Smooth muscle cell (in vitro differentiated cells): ENCODE measurements around the gene SVOP. TPM values are rescaled to one million over a fixed set of nuclear protein-coding genes. Genes with fewer than 3 reads are reported as not detected.

ENCODE experiments used
- DNase-seq: peaks from one replicate; lab custom pipeline; 2025; ENCODE audit not compliant: unreplicated experiment; lab: John Stamatoyannopoulos, UW
- H2AFZ ChIP-seq: fragments of 200-600 bp; sonication (generic); 2 replicates; pipeline ENCODE4 v1.6.0; 2016; ENCODE audit warnings: antibody characterized with exemption, low read depth, mild to moderate bottlenecking
- H3F3A ChIP-seq: fragments of 200-600 bp; sonication (generic); 2 replicates; pipeline ENCODE4 v1.6.0; 2017; ENCODE audit warnings: antibody characterized with exemption, low read depth
- H3K27ac ChIP-seq: fragments of 200-600 bp; sonication (generic); 2 replicates; pipeline ENCODE4 v1.5.1; 2016; ENCODE audit warnings: low read depth, mild to moderate bottlenecking
- H3K27me3 ChIP-seq: fragments of 200-600 bp; sonication (generic); 2 replicates; pipeline ENCODE4 v1.6.1; 2016; ENCODE audit warnings: low read depth, mild to moderate bottlenecking
- H3K36me3 ChIP-seq: fragments of 200-600 bp; sonication (generic); 2 replicates; pipeline ENCODE4 v1.5.1; 2016; ENCODE audit warnings: low read depth
- H3K4me1 ChIP-seq: fragments of 200-600 bp; sonication (generic); 2 replicates; pipeline ENCODE4 v1.5.1; 2016; ENCODE audit warnings: low read depth
- H3K4me2 ChIP-seq: fragments of 200-600 bp; sonication (generic); 2 replicates; pipeline ENCODE4 v1.6.0; 2016; ENCODE audit warnings: mild to moderate bottlenecking
- H3K4me3 ChIP-seq: fragments of 200-600 bp; sonication (generic); 2 replicates; pipeline ENCODE4 v1.5.1; 2016; ENCODE audit warnings: mild to moderate bottlenecking
- H3K79me2 ChIP-seq: fragments of 200-600 bp; sonication (generic); 2 replicates; pipeline ENCODE4 v1.6.0; 2016; ENCODE audit warnings: low read depth, mild to moderate bottlenecking
- H3K9ac ChIP-seq: fragments of 200-600 bp; sonication (generic); 2 replicates; pipeline ENCODE4 v1.6.0; 2016; ENCODE audit warnings: low read depth
- H3K9me3 ChIP-seq: fragments of 200-600 bp; sonication (generic); replicated peaks from 2 replicates; pipeline ENCODE4 v1.5.1; 2016; ENCODE audit warnings: low read depth
- H4K20me1 ChIP-seq: fragments of 200-600 bp; sonication (generic); 2 replicates; pipeline ENCODE4 v1.6.0; 2016; ENCODE audit warnings: low read depth
- WGBS: methylation state at CpG from one replicate; pipeline ENCODE4 v1.1.7; 2016; ENCODE audit warnings: low lambda C conversion rate; 5-methylcytosine and 5-hydroxymethylcytosine counted together
- polyA plus RNA-seq: library from polyadenylated mRNA; unstranded; fragments of >200 nt; fragmentation: Nextera tagmentation; extraction: Ambion mirVana; gene quantifications from 2 replicates; pipeline ENCODE4 v1.2.1, GENCODE V29; 2016
- total RNA-seq: library from RNA; depleted of rRNA; stranded (reverse); fragments of >200 nt; gene quantifications from 2 replicates; pipeline ENCODE4 v1.2.3, GENCODE V29; 2014
- TF ChIP-seq, protein P1 (sequence below): fragments of 200-600 bp; sonication (generic); IDR thresholded peaks from 2 replicates; pipeline ENCODE4 v1.5.1; 2017; ENCODE audit warnings: borderline replicate concordance, mild to moderate bottlenecking, antibody characterized with exemption; ENCODE audit not compliant: insufficient read depth, poor library complexity, severe bottlenecking

SVOP gene
- total and polyA plus RNA-seq, 2 experiments from 2014 or later: not detected

DNA sequence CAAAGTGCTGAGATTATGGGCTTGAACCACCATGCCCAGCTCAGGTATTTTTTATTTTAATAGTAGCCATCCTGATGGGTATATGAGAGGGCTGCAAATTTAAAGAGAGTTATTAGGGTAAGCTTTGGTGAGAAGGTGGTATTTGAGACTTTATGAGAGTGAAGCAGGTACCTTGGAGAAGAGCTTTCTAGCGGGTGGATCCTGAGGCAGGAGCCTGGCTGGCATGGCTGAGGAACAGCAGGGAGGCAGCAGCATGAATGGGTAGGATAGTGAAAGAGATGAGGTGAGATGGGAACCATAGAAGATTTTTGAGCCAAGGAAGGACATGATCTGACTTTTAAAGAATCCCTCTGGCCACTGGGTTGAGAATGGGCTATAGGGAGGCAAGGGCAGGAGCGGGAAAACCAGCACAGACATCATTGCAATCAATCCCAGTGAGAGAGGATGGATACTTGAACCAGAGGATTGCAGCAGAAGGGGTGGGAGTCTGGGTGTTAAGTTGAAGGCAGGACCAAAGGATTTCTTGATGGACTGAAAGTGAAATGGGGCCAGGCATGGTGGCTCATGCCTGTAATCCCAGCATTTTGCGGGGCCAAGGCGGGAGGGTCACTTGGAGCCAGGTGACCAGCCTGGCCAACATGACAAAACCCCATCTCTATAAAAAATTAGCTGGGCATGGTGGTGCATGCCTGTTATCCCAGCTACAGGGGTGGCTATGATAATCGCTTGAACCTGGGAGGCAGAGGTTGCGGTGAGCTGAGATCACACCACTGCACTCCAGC lies 5.7 kb downstream of the SVOP start:
- H3K79me2 ChIP-seq: no peaks in the 10 kb centered on the region
- H4K20me1 ChIP-seq: no peaks in the 10 kb centered on the region
- TF ChIP-seq, protein P1, sequence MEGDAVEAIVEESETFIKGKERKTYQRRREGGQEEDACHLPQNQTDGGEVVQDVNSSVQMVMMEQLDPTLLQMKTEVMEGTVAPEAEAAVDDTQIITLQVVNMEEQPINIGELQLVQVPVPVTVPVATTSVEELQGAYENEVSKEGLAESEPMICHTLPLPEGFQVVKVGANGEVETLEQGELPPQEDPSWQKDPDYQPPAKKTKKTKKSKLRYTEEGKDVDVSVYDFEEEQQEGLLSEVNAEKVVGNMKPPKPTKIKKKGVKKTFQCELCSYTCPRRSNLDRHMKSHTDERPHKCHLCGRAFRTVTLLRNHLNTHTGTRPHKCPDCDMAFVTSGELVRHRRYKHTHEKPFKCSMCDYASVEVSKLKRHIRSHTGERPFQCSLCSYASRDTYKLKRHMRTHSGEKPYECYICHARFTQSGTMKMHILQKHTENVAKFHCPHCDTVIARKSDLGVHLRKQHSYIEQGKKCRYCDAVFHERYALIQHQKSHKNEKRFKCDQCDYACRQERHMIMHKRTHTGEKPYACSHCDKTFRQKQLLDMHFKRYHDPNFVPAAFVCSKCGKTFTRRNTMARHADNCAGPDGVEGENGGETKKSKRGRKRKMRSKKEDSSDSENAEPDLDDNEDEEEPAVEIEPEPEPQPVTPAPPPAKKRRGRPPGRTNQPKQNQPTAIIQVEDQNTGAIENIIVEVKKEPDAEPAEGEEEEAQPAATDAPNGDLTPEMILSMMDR: no peak
- H3K9ac ChIP-seq: no peak overlapping the region
- WGBS: 90% methylated on average over 6 of the region's 6 CpGs
- DNase-seq: no peak
- H3K4me1 ChIP-seq: no peaks in the 10 kb centered on the region
- peaks cover 12% of the 10 kb centered on the region for H3K27me3 ChIP-seq
- no peak overlapping the region for H3K4me3 ChIP-seq
- H3K27ac ChIP-seq: no peak overlapping the region
- no peak overlapping the region for H2AFZ ChIP-seq
- no peaks in the 10 kb centered on the region for H3F3A ChIP-seq
- no peak overlapping the region for H3K4me2 ChIP-seq
- no peaks in the 10 kb centered on the region for H3K36me3 ChIP-seq
- no peaks in the 10 kb centered on the region for H3K9me3 ChIP-seq

DNA sequence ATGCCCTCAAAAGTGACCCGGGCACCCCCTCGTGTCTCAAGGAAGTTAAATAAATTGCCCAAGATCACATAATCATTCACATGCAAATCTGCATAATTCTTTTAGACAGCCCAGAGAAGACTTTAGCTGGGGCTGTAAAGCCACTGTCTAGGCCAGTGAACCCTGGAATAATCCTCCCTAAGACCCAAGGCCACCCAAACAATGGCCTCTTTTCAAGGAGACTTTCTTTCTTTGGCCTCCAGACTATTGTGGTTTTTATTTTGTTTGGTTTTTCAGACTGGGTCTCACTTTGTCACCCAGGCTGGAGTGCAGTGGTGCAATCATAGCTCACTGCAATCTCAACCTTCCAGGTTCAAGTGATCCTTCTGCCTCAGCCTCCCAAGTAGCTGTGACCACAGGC lies 10.6 kb downstream of the SVOP start:
- Histone ChIP-seq H3K4me1 (no peaks in the 10 kb centered on the region), H3K27me3 (peaks cover 19% of the 10 kb centered on the region), H3K36me3 (no peaks in the 10 kb centered on the region), H3K79me2 (no peaks in the 10 kb centered on the region), H3K4me2 (no peak overlapping the region), H2AFZ (no peak overlapping the region), H4K20me1 (no peaks in the 10 kb centered on the region), H3K4me3 (no peak overlapping the region), H3F3A (no peaks in the 10 kb centered on the region), H3K9ac (no peak overlapping the region), H3K27ac (no peak overlapping the region), H3K9me3 (no peaks in the 10 kb centered on the region)
- TF ChIP-seq, protein P1: no peak
- DNase-seq: no peak
- 83% methylated on average over 2 of the region's 2 CpGs for WGBS

DNA sequence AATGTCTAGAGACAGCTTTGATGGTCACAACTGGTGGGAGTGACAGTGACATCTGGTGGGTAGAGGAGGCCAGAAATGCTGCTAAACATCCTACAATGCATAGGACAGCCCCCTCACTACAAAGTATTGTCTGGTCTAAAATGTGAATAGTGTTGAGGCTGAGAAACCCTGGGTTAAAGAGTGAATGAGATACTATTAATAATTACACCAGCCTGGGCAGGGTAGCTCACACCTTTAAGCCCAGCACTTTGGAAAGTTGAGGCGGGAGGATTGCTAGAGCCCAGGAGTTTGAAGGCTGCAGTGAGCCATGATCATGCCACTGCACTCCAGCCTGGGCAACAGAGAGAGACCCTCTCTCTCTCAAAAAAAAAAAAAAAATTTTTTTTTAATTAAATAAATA lies 11.1 kb downstream of the SVOP start:
- Histone ChIP-seq H3K9me3 (no peaks in the 10 kb centered on the region), H3K36me3 (no peaks in the 10 kb centered on the region), H2AFZ (no peak overlapping the region), H4K20me1 (no peaks in the 10 kb centered on the region), H3F3A (no peaks in the 10 kb centered on the region), H3K9ac (no peak overlapping the region), H3K4me1 (no peaks in the 10 kb centered on the region), H3K79me2 (no peaks in the 10 kb centered on the region), H3K27me3 (peaks cover 23% of the 10 kb centered on the region), H3K4me3 (no peak overlapping the region), H3K27ac (no peak overlapping the region), H3K4me2 (no peak overlapping the region)
- TF ChIP-seq, protein P1: no peak
- no peak for DNase-seq
- WGBS: 92% methylated on average over 1 of the region's 1 CpG

DNA sequence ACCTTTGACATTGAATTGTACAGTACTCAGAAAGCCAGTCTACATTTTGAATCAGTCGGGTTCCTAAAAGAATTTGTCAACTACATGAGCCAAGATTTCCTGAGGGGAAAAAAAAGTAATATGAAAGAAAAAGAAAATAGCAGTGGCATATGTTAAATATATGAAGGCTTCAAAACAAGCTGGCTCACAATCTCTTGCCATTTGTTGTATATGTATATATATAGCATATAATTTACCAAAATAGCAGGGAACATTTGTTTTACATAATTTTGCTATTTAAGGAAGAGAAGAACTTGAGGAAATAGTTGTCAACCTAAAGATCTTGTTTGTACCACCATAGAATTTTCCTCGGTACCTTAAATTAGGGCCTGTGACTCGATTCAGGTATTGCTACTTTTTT lies 16.9 kb downstream of the SVOP start:
- H4K20me1 ChIP-seq: no peaks in the 10 kb centered on the region
- TF ChIP-seq, protein P1: no peak
- H3K27me3 ChIP-seq: peaks cover 16% of the 10 kb centered on the region
- no peak overlapping the region for H2AFZ ChIP-seq
- no peak for DNase-seq
- no peak overlapping the region for H3K27ac ChIP-seq
- H3K4me1 ChIP-seq: no peaks in the 10 kb centered on the region
- H3K4me3 ChIP-seq: no peak overlapping the region
- no peaks in the 10 kb centered on the region for H3F3A ChIP-seq
- H3K79me2 ChIP-seq: no peaks in the 10 kb centered on the region
- no peak overlapping the region for H3K4me2 ChIP-seq
- no peak overlapping the region for H3K9ac ChIP-seq
- 95% methylated on average over 3 of the region's 3 CpGs for WGBS
- H3K36me3 ChIP-seq: no peaks in the 10 kb centered on the region
- H3K9me3 ChIP-seq: no peaks in the 10 kb centered on the region
